ENCODE data around the gene RAP1A.

GRCh38 chr1:111593403-111594305, 25.9 kb upstream of the RAP1A start:
- TF ChIP-seq, protein P1, sequence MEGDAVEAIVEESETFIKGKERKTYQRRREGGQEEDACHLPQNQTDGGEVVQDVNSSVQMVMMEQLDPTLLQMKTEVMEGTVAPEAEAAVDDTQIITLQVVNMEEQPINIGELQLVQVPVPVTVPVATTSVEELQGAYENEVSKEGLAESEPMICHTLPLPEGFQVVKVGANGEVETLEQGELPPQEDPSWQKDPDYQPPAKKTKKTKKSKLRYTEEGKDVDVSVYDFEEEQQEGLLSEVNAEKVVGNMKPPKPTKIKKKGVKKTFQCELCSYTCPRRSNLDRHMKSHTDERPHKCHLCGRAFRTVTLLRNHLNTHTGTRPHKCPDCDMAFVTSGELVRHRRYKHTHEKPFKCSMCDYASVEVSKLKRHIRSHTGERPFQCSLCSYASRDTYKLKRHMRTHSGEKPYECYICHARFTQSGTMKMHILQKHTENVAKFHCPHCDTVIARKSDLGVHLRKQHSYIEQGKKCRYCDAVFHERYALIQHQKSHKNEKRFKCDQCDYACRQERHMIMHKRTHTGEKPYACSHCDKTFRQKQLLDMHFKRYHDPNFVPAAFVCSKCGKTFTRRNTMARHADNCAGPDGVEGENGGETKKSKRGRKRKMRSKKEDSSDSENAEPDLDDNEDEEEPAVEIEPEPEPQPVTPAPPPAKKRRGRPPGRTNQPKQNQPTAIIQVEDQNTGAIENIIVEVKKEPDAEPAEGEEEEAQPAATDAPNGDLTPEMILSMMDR (optimal IDR thresholded peaks at IDR 0.05 in 1 of 3, IDR thresholded peaks at IDR 0.05 in 1 of 3, conservative IDR thresholded peaks at IDR 0.05 in 1 of 3; ENCODE audit: extremely low read depth in 1 of 3, insufficient read depth in 2 of 3, low read length in 3 of 3): no peak
- no peak for TF ChIP-seq EZH2 (IDR thresholded peaks at IDR 0.05; ENCODE audit: low read length)
